KMS-11 (cell line): ENCODE results near the gene RNLS.

Experiments used
- H2AFZ ChIP-seq: fragments of 200-600 bp; sonication (generic); 2 replicates; pipeline ENCODE4 v1.6.1; 2016; ENCODE audit warnings: antibody characterized with exemption, mixed run types, low read depth
- H3K27ac ChIP-seq: fragments of 200-600 bp; sonication (generic); 2 replicates; pipeline ENCODE4 v1.6.1; 2016; ENCODE audit warnings: mild to moderate bottlenecking, mixed run types
- H3K27me3 ChIP-seq: fragments of 200-600 bp; sonication (generic); 2 replicates; pipeline ENCODE4 v1.6.1; 2017; ENCODE audit warnings: mild to moderate bottlenecking, low read depth, mixed run types, moderate library complexity; ENCODE audit not compliant: insufficient read depth
- H3K36me3 ChIP-seq: fragments of 200-600 bp; sonication (generic); 2 replicates; pipeline ENCODE4 v1.6.1; 2017; ENCODE audit warnings: mild to moderate bottlenecking, mixed run types; ENCODE audit not compliant: insufficient read depth
- H3K4me1 ChIP-seq: fragments of 200-600 bp; sonication (generic); 2 replicates; pipeline ENCODE4 v1.6.1; 2016; ENCODE audit warnings: mild to moderate bottlenecking, low read depth, mixed run types; ENCODE audit not compliant: poor library complexity, severe bottlenecking
- H3K4me2 ChIP-seq: fragments of 200-600 bp; sonication (generic); 2 replicates; pipeline ENCODE4 v1.7.0; 2016; ENCODE audit warnings: mild to moderate bottlenecking, mixed run types
- H3K4me3 ChIP-seq: fragments of 200-600 bp; sonication (generic); IDR thresholded peaks from 2 replicates; pipeline ENCODE4 v1.6.1; 2017; ENCODE audit warnings: low read depth, low read length, mixed read lengths; ENCODE audit not compliant: insufficient read depth
- H3K79me2 ChIP-seq: fragments of 200-600 bp; sonication (generic); 2 replicates; pipeline ENCODE4 v1.6.1; 2016; ENCODE audit warnings: low read depth, mixed run types; ENCODE audit not compliant: insufficient read depth
- H3K9ac ChIP-seq: fragments of 200-600 bp; sonication (generic); 2 replicates; pipeline ENCODE4 v1.6.1; 2016; ENCODE audit warnings: mild to moderate bottlenecking, mixed run types
- H4K20me1 ChIP-seq: fragments of 200-600 bp; sonication (generic); 2 replicates; pipeline ENCODE4 v1.6.1; 2016; ENCODE audit warnings: mild to moderate bottlenecking, mixed run types; ENCODE audit not compliant: insufficient read depth
- CTCF ChIP-seq: fragments of 200-600 bp; sonication (generic); conservative IDR thresholded peaks from 2 replicates; pipeline ENCODE4 v1.6.1; 2017; ENCODE audit warnings: low read depth, mild to moderate bottlenecking, antibody characterized with exemption, low read length, moderate library complexity, mixed read lengths

The RNLS gene

GRCh38 chr10:88261152-88261551, 322.0 kb downstream of the RNLS start:
- Histone ChIP-seq H3K79me2 (no peaks in the 10 kb centered on the region), H3K27ac (no peak overlapping the region)
- TF ChIP-seq CTCF, result no peak

GRCh38 chr10:88260329-88261051, 322.6 kb downstream of the RNLS start:
- no peak overlapping the region for H3K4me3 ChIP-seq
- H2AFZ ChIP-seq, result no peak overlapping the region
- peaks cover under 1% of the 10 kb centered on the region for H3K4me1 ChIP-seq
- no peak overlapping the region for H3K9ac ChIP-seq
- no peaks in the 10 kb centered on the region for H3K79me2 ChIP-seq
- no peaks in the 10 kb centered on the region for H4K20me1 ChIP-seq
- H3K36me3 ChIP-seq, result no peaks in the 10 kb centered on the region
- H3K4me2 ChIP-seq, result no peak overlapping the region
- no peak for TF ChIP-seq CTCF
- H3K27me3 ChIP-seq, result no peaks in the 10 kb centered on the region
- no peak overlapping the region for H3K27ac ChIP-seq

More at GRCh38 chr10:88261152-88261551, 322.0 kb downstream of the RNLS start:
- no peaks in the 10 kb centered on the region for H4K20me1 ChIP-seq
- H3K4me2 ChIP-seq, result no peak overlapping the region
- H3K4me3 ChIP-seq, result no peak overlapping the region
- H3K36me3 ChIP-seq, result no peaks in the 10 kb centered on the region
- no peak overlapping the region for H3K9ac ChIP-seq
- no peaks in the 10 kb centered on the region for H3K27me3 ChIP-seq
- H3K4me1 ChIP-seq, result peaks cover 8% of the 10 kb centered on the region
- no peak overlapping the region for H2AFZ ChIP-seq

GRCh38 chr10:88259381-88259780, 323.7 kb downstream of the RNLS start:
- no peaks in the 10 kb centered on the region for H3K79me2 ChIP-seq
- no peaks in the 10 kb centered on the region for H4K20me1 ChIP-seq
- H3K27me3 ChIP-seq, result no peaks in the 10 kb centered on the region
- no peaks in the 10 kb centered on the region for H3K4me1 ChIP-seq
- H3K4me2 ChIP-seq, result no peak overlapping the region
- no peaks in the 10 kb centered on the region for H3K36me3 ChIP-seq
- no peak overlapping the region for H2AFZ ChIP-seq
- TF ChIP-seq CTCF, result no peak
- H3K27ac ChIP-seq, result no peak overlapping the region
- no peak overlapping the region for H3K4me3 ChIP-seq
- H3K9ac ChIP-seq, result no peak overlapping the region

GRCh38 chr10:88256886-88257285, 326.2 kb downstream of the RNLS start:
- TF ChIP-seq CTCF, result no peak
- H3K79me2 ChIP-seq, result no peaks in the 10 kb centered on the region
- H3K4me1 ChIP-seq, result no peaks in the 10 kb centered on the region
- H4K20me1 ChIP-seq, result no peaks in the 10 kb centered on the region
- H3K4me2 ChIP-seq, result no peak overlapping the region
- no peaks in the 10 kb centered on the region for H3K36me3 ChIP-seq
- H3K27me3 ChIP-seq, result no peaks in the 10 kb centered on the region
- no peak overlapping the region for H2AFZ ChIP-seq
- H3K4me3 ChIP-seq, result no peak overlapping the region
- no peak overlapping the region for H3K9ac ChIP-seq
- no peak overlapping the region for H3K27ac ChIP-seq
